Loucy (cell line): Measurements from ENCODE around the gene LIM2.

Source experiments
- H2AFZ ChIP-seq: fragments of 200-600 bp; sonication (generic); 2 replicates; pipeline ENCODE4 v1.6.0; 2016; ENCODE audit warnings: antibody characterized with exemption, mild to moderate bottlenecking, low read length, moderate library complexity
- H3F3A ChIP-seq: fragments of 200-600 bp; 2 replicates; pipeline ENCODE4 v1.6.0; 2016; ENCODE audit warnings: antibody characterized with exemption, low read depth, mild to moderate bottlenecking
- H3K27me3 ChIP-seq: fragments of 200-600 bp; sonication (generic); 2 replicates; pipeline ENCODE4 v1.6.1; 2014; ENCODE audit warnings: low read length, mild to moderate bottlenecking; ENCODE audit not compliant: insufficient read depth, poor library complexity, severe bottlenecking
- H3K36me3 ChIP-seq: fragments of 200-600 bp; sonication (generic); 2 replicates; pipeline ENCODE4 v1.6.1; 2016; ENCODE audit warnings: low read length; ENCODE audit not compliant: insufficient read depth
- H3K4me1 ChIP-seq: fragments of 200-600 bp; sonication (generic); 2 replicates; pipeline ENCODE4 v1.5.1; 2014; ENCODE audit warnings: low read length, mild to moderate bottlenecking; ENCODE audit not compliant: insufficient read depth, poor library complexity, severe bottlenecking
- H3K4me2 ChIP-seq: fragments of 200-600 bp; sonication (generic); 2 replicates; pipeline ENCODE4 v1.6.0; 2014; ENCODE audit warnings: antibody characterized with exemption, low read length, low read depth, mild to moderate bottlenecking; ENCODE audit not compliant: poor library complexity, severe bottlenecking
- H3K4me3 ChIP-seq: fragments of 200-600 bp; sonication (generic); 2 replicates; pipeline ENCODE4 v1.5.1; 2014; ENCODE audit warnings: low read length, mild to moderate bottlenecking, mixed read lengths; ENCODE audit not compliant: poor library complexity, severe bottlenecking
- H3K79me2 ChIP-seq: fragments of 200-600 bp; sonication (generic); 2 replicates; pipeline ENCODE4 v1.6.1; 2014; ENCODE audit warnings: low read length; ENCODE audit not compliant: insufficient read depth
- H3K9ac ChIP-seq: fragments of 200-600 bp; sonication (generic); 2 replicates; pipeline ENCODE4 v1.6.0; 2014; ENCODE audit warnings: mild to moderate bottlenecking, low read depth, low read length, moderate library complexity; ENCODE audit not compliant: poor library complexity, severe bottlenecking
- H3K9me2 ChIP-seq: fragments of 200-600 bp; sonication (generic); replicated peaks from 2 replicates; pipeline ENCODE4 v1.6.1; 2016; ENCODE audit warnings: low read depth, low read length, mixed read lengths
- H3K9me3 ChIP-seq: fragments of 200-600 bp; sonication (generic); 2 replicates; pipeline ENCODE4 v1.6.1; 2014; ENCODE audit warnings: mild to moderate bottlenecking, antibody characterized with exemption, low read length, low read depth; ENCODE audit not compliant: insufficient read depth
- H4K20me1 ChIP-seq: fragments of 200-600 bp; sonication (generic); 2 replicates; pipeline ENCODE4 v1.6.0; 2014; ENCODE audit warnings: antibody characterized with exemption, low read length, mild to moderate bottlenecking; ENCODE audit not compliant: insufficient read depth, poor library complexity, severe bottlenecking
- EZH2phosphoT487 ChIP-seq: fragments of 200-600 bp; IDR thresholded peaks from 2 replicates; pipeline ENCODE4 v1.6.1; 2018; ENCODE audit warnings: antibody characterized with exemption, mild to moderate bottlenecking, moderate library complexity, borderline replicate concordance
- TF ChIP-seq, protein P1 (sequence below): fragments of 200-600 bp; sonication (generic); conservative IDR thresholded peaks from 2 replicates; pipeline ENCODE4 v1.5.1; 2014; ENCODE audit warnings: mild to moderate bottlenecking, antibody characterized with exemption, low read length

LIM2 gene

DNA sequence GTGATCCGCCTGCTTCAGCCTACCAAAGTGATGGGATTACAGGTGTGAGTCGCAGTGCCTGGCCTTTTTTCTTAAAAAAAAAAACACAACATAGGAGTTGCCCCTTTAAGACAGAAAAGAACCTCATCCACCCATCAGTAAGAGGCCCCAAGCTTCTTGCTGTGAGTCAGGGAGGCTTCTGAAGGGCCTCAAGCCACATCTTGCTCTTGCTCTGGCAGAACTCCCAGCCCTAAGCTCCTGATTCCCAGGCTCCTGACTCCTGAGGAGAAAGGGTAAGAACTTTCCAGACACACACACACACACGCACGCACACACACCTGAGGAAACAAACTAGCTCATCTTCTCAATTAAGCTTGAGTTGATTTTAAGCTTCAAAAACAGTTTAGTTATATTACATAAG is 28.5 kb downstream of the LIM2 start:
- Histone ChIP-seq H3K4me1 (peaks cover 26% of the 10 kb centered on the region), H4K20me1 (no peaks in the 10 kb centered on the region), H3K9me3 (no peaks in the 10 kb centered on the region), H3K4me2 (no peak overlapping the region), H3K9ac (no peak overlapping the region), H3K4me3 (no peak overlapping the region), H3K36me3 (no peaks in the 10 kb centered on the region), H3K27me3 (no peaks in the 10 kb centered on the region), H3F3A (no peaks in the 10 kb centered on the region), H2AFZ (no peak overlapping the region), H3K79me2 (peaks cover 9% of the 10 kb centered on the region; the same call in 1 of the 2 replicates), H3K9me2 (no peaks in the 10 kb centered on the region)
- TF ChIP-seq, protein P1, sequence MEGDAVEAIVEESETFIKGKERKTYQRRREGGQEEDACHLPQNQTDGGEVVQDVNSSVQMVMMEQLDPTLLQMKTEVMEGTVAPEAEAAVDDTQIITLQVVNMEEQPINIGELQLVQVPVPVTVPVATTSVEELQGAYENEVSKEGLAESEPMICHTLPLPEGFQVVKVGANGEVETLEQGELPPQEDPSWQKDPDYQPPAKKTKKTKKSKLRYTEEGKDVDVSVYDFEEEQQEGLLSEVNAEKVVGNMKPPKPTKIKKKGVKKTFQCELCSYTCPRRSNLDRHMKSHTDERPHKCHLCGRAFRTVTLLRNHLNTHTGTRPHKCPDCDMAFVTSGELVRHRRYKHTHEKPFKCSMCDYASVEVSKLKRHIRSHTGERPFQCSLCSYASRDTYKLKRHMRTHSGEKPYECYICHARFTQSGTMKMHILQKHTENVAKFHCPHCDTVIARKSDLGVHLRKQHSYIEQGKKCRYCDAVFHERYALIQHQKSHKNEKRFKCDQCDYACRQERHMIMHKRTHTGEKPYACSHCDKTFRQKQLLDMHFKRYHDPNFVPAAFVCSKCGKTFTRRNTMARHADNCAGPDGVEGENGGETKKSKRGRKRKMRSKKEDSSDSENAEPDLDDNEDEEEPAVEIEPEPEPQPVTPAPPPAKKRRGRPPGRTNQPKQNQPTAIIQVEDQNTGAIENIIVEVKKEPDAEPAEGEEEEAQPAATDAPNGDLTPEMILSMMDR, result no peak

DNA sequence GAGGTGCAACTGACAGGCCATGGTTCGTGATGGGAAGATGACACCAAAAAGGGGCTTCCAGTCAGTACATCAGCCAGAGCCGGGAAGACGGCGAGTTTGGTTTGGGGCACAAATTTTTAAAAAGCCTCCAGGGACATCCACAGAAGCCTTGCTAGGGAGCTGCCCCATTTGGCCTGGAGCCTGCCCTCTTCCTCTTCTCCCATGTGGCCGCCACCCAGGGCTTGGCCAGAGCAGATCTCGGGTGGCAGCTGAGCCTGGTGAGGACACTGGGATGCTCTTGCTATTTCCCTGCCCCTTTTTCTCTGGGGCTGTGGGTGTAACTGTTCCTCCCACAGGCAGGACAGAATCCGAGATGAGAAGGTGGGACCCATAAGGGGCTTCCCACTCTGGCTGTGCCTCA is 29.8 kb downstream of the LIM2 start:
- H4K20me1 ChIP-seq, result no peaks in the 10 kb centered on the region
- no peaks in the 10 kb centered on the region for H3K36me3 ChIP-seq
- no peaks in the 10 kb centered on the region for H3K27me3 ChIP-seq
- no peaks in the 10 kb centered on the region for H3K9me2 ChIP-seq
- H3K4me3 ChIP-seq, result no peak overlapping the region
- H3K9ac ChIP-seq, result no peak overlapping the region
- 0 out of 2 replicates have a peak, but pooled peaks cover 2% of the 10 kb centered on the region for H3K79me2 ChIP-seq
- no peak overlapping the region for H3K4me2 ChIP-seq
- H2AFZ ChIP-seq, result no peak overlapping the region
- no peaks in the 10 kb centered on the region for H3F3A ChIP-seq
- TF ChIP-seq, protein P1, result no peak
- TF ChIP-seq EZH2phosphoT487, result no peak
- H3K9me3 ChIP-seq, result no peaks in the 10 kb centered on the region
- peaks cover 16% of the 10 kb centered on the region for H3K4me1 ChIP-seq

DNA sequence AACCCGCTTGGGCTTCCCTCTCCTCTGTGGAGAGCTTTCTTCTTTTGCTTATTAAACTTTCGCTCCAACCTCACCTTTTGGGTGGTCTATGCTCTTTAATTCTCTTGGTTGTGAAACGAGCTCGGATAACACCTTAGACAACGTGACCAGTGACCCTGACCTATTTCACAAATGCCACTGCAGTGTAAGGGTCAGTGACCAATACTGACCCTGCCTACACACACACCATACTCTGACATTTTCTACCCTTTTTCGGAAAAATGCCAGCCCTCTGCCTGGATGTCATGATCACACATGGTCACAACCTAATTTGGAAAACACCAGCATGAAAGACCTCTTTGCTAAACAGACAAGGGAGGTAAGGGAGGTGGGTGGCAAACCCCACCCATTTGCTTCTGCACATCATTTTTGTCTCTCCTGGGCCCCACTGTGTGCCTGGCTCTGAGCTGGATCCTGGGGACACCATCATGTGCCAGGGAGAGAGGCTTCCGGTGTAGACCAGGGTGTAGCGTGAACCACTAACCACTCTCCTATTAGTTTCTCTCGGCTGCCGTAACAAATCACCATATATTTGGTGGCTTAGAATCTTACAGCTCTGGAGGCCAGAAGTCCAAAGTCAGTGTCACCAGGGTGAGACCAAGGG is 31.5 kb downstream of the LIM2 start:
- H4K20me1 ChIP-seq, result no peaks in the 10 kb centered on the region

More for the DNA sequence above, 31.5 kb downstream of the LIM2 start:
- H3K36me3 ChIP-seq, result no peaks in the 10 kb centered on the region
- H2AFZ ChIP-seq, result no peak overlapping the region
- H3K4me2 ChIP-seq, result no peak overlapping the region
- no peaks in the 10 kb centered on the region for H3F3A ChIP-seq
- no peak overlapping the region for H3K9ac ChIP-seq
- no peaks in the 10 kb centered on the region for H3K9me2 ChIP-seq
- H3K27me3 ChIP-seq, result no peaks in the 10 kb centered on the region
- TF ChIP-seq EZH2phosphoT487, result no peak
- TF ChIP-seq, protein P1, result no peak
- H3K79me2 ChIP-seq, result no peaks in the 10 kb centered on the region
- H3K4me3 ChIP-seq, result no peak overlapping the region
- peaks cover 5% of the 10 kb centered on the region for H3K4me1 ChIP-seq
- no peaks in the 10 kb centered on the region for H3K9me3 ChIP-seq
